Activated naive CD8-positive, alpha-beta T cell treated with anti-CD3 and anti-CD28 coated beads for 36 hours (primary cell): ENCODE results near the gene FOLH1. TPM values are rescaled to one million over a fixed set of nuclear protein-coding genes. Genes with fewer than 3 reads are reported as not detected.

ENCODE experiments used
- total RNA-seq, 2 experiments: library from RNA; stranded (reverse); gene quantifications; one replicate each; pipeline ENCODE4 v1.2.3, GENCODE V29; 2021

The FOLH1 gene
- total RNA-seq, 2 experiments from 2014 or later: not detected

Other genes starting within 250 kb of the FOLH1 start
- gene TRIM51G, start 224.7 kb downstream of the FOLH1 start, total RNA-seq: not detected
- gene TRIM49B, start 179.8 kb downstream of the FOLH1 start, total RNA-seq: not detected
- gene TRIM64C, start 149.5 kb downstream of the FOLH1 start, total RNA-seq: not detected